ENCODE measurements around the gene CCDC92B. TPM values are rescaled to one million over a fixed set of nuclear protein-coding genes. Genes with fewer than 3 reads are reported as not detected.

The CCDC92B gene
- total and polyA plus RNA-seq, 2 of the 13 experiments (the other 11 are each of a cell fraction or from before 2014, with no cell fraction given) = not detected

DNA sequence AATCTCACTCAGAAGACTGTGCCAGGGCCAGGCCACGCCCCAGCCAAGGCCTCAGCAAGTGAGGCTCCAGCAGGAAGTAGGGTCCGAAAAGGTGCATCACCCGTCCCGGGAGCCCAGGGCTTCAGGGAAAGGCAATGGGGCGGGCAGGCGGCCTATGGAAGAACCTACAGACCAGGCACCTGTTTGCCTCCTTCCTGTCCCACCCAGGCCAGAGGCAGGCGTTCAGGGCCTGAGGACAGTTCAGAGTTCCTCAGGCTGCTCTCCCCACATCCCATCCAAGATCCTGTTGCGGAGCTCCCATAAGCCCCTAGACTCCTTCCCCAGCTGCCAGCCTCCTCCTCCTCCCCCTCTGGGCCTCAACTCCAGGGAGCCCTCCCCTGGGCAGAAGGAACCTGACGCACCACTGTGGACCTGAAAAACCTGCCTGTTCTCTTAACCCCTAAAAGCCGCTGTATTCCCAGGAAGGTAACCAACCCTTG is 40.2 kb downstream of the CCDC92B start (continued):
- TF ChIP-seq, protein P1, sequence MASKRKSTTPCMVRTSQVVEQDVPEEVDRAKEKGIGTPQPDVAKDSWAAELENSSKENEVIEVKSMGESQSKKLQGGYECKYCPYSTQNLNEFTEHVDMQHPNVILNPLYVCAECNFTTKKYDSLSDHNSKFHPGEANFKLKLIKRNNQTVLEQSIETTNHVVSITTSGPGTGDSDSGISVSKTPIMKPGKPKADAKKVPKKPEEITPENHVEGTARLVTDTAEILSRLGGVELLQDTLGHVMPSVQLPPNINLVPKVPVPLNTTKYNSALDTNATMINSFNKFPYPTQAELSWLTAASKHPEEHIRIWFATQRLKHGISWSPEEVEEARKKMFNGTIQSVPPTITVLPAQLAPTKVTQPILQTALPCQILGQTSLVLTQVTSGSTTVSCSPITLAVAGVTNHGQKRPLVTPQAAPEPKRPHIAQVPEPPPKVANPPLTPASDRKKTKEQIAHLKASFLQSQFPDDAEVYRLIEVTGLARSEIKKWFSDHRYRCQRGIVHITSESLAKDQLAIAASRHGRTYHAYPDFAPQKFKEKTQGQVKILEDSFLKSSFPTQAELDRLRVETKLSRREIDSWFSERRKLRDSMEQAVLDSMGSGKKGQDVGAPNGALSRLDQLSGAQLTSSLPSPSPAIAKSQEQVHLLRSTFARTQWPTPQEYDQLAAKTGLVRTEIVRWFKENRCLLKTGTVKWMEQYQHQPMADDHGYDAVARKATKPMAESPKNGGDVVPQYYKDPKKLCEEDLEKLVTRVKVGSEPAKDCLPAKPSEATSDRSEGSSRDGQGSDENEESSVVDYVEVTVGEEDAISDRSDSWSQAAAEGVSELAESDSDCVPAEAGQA (IDR thresholded peaks at IDR 0.05; ENCODE audit: low read depth) = no peak
- TF ChIP-seq, protein P1 (CRISPR knock-in tag; IDR thresholded peaks at IDR 0.05; ENCODE audit: borderline replicate concordance) = no peak
- TF ChIP-seq KAT2B (IDR thresholded peaks at IDR 0.05; ENCODE audit: borderline replicate concordance, low read depth, low read length) = no peak
- TF ChIP-seq CREM (IDR thresholded peaks at IDR 0.05) = no peak
- no peak for TF ChIP-seq CREM (CRISPR knock-in tag; IDR thresholded peaks at IDR 0.05)
- TF ChIP-seq AKAP8 (CRISPR knock-in tag; IDR thresholded peaks at IDR 0.05) = no peak
- TF ChIP-seq MAFK (conservative IDR thresholded peaks at IDR 0.05 in 1 of 2, IDR thresholded peaks at IDR 0.05 in 1 of 2; ENCODE audit: low read length in 2 of 2) = no peak
- no peak for TF ChIP-seq SOX6 (IDR thresholded peaks at IDR 0.05)
- TF ChIP-seq SOX6 (CRISPR knock-in tag; IDR thresholded peaks at IDR 0.05) = 0 out of 2 replicates have a peak, but pooled peaks have one; percentile 11
- no peak for TF ChIP-seq ZNF569 (CRISPR knock-in tag; IDR thresholded peaks at IDR 0.05; ENCODE audit: borderline replicate concordance)
